ENCODE results near the gene CECR2. TPM values are rescaled to one million over a fixed set of nuclear protein-coding genes. Genes with fewer than 3 reads are reported as not detected.

Gene CECR2

GRCh38 chr22:17606496-17606895 is 237.2 kb downstream of the CECR2 start:
- Histone ChIP-seq H2BK5ac (ENCODE audit: low read length) (no peak overlapping the region), H3K27ac (replicated peaks; ENCODE audit: low read length) (no peak overlapping the region), H3K27me3 (ENCODE audit: control insufficient read depth in 3 of 3, insufficient read depth in 3 of 3, low read depth in 1 of 3, low read length in 3 of 3) (no peaks in the 10 kb centered on the region), H3K18ac (ENCODE audit: low read length) (no peak overlapping the region), H3K14ac (ENCODE audit: low read length) (no peak overlapping the region), H3K9me3 (replicated peaks in 1 of 2; ENCODE audit: control insufficient read depth in 2 of 2, insufficient read depth in 1 of 2, low read depth in 1 of 2, low read length in 2 of 2) (no peaks in the 10 kb centered on the region), H3K4ac (ENCODE audit: low read length) (no peak overlapping the region), H4K91ac (ENCODE audit: low read depth, low read length, poor library complexity) (no peak overlapping the region), H4K8ac (ENCODE audit: low read depth, low read length) (no peak overlapping the region), H3K36me3 (replicated peaks in 1 of 2; ENCODE audit: control insufficient read depth in 2 of 2, insufficient read depth in 2 of 2, low read length in 2 of 2) (peaks cover 2 to 66% of the 10 kb centered on the region in 2 donors), H3K4me2 (ENCODE audit: insufficient read depth, low read length, poor library complexity, severe bottlenecking) (no peak overlapping the region), H2AK5ac (ENCODE audit: low read depth, low read length) (no peak overlapping the region), H3K9ac (ENCODE audit: low read depth, low read length, poor library complexity) (no peak overlapping the region), H2BK12ac (ENCODE audit: low read length) (no peak overlapping the region), H2BK120ac (ENCODE audit: low read depth, low read length) (no peak overlapping the region), H2AFZ (ENCODE audit: low read length) (no peak overlapping the region), H3K23ac (ENCODE audit: low read depth, low read length, poor library complexity) (no peak overlapping the region), H3K79me1 (ENCODE audit: low read depth, low read length) (no peaks in the 10 kb centered on the region), H3K4me1 (ENCODE audit: control insufficient read depth in 2 of 2, insufficient read depth in 1 of 2, low read depth in 1 of 2, low read length in 2 of 2) (no peaks in the 10 kb centered on the region), H3K4me3 (ENCODE audit: low read length in 2 of 2) (no peak overlapping the region), H2BK15ac (ENCODE audit: low read length) (no peak overlapping the region)
- no peak for DNase-seq (ENCODE audit: low spot score)
- no CpG with 5 or more reads among the region's 5 CpGs for WGBS, 2 donors (ENCODE audit: extremely low coverage in 2 of 2, insufficient read length in 2 of 2, insufficient replicate concordance in 1 of 2)

Small RNAs within 50 kb of the gene (small RNA-seq; reads per million reads assigned to genes)
- not detected for gene CECR9 (ENCODE audit: insufficient read depth)
- gene RN7SL843P (ENCODE audit: insufficient read depth), result not detected
